Measurements from ENCODE around the gene VSIG2. TPM values are rescaled to one million over a fixed set of nuclear protein-coding genes. Genes with fewer than 3 reads are reported as not detected.
A peak's percentile ranks its signal among the peaks of the same experiment; 100 is the strongest.

VSIG2 gene
- total RNA-seq, 6 experiments from 2014 or later, result 0.14 TPM; not detected in 5

- no peak for TF ChIP-seq CTCF (IDR thresholded peaks at IDR 0.05)
- Mint-ChIP-seq H3K9me3 (no peaks in the 10 kb centered on the region), H3K27me3 (ENCODE audit: insufficient read depth) (peaks cover 35% of the 10 kb centered on the region), H3K27ac (peak overlapping the region; percentile 8; the same call in 1 of the 2 replicates), H3K4me3 (peak overlapping the region; percentile 85), H3K36me3 (ENCODE audit: low read depth) (no peaks in the 10 kb centered on the region), H3K4me1 (ENCODE audit: low read depth) (peaks cover 19% of the 10 kb centered on the region)
- DNase-seq, result no peak
Measured at GRCh38 chr11:124738713-124739478, 13.2 kb downstream of the VSIG2 start.

GRCh38 chr11:124737638-124738305 lies 14.3 kb downstream of the VSIG2 start:
- no peak overlapping the region for H3K4me3 Mint-ChIP-seq
- peaks cover 29% of the 10 kb centered on the region for H3K27me3 Mint-ChIP-seq (ENCODE audit: insufficient read depth)
- H3K9me3 Mint-ChIP-seq, result no peaks in the 10 kb centered on the region
- DNase-seq, result no peak
- peaks cover 19% of the 10 kb centered on the region for H3K4me1 Mint-ChIP-seq (ENCODE audit: low read depth)
- no peaks in the 10 kb centered on the region for H3K36me3 Mint-ChIP-seq (ENCODE audit: low read depth)
- no peak for TF ChIP-seq CTCF (IDR thresholded peaks at IDR 0.05)
- no peak overlapping the region for H3K27ac Mint-ChIP-seq

- Mint-ChIP-seq H3K27ac (no peak overlapping the region), H3K4me3 (no peak overlapping the region), H3K4me1 (ENCODE audit: low read depth) (peaks cover 19% of the 10 kb centered on the region), H3K9me3 (no peaks in the 10 kb centered on the region), H3K27me3 (ENCODE audit: insufficient read depth) (peaks cover 32% of the 10 kb centered on the region), H3K36me3 (ENCODE audit: low read depth) (no peaks in the 10 kb centered on the region)
- TF ChIP-seq CTCF (IDR thresholded peaks at IDR 0.05), result no peak
- DNase-seq, result no peak
Measured at GRCh38 chr11:124736736-124737135, 15.3 kb downstream of the VSIG2 start.

GRCh38 chr11:124732230-124732629 lies 19.8 kb downstream of the VSIG2 start:
- no peaks in the 10 kb centered on the region for H3K36me3 Mint-ChIP-seq (ENCODE audit: low read depth)
- H3K4me1 Mint-ChIP-seq (ENCODE audit: low read depth), result no peaks in the 10 kb centered on the region
- peaks cover 39% of the 10 kb centered on the region for H3K27me3 Mint-ChIP-seq (ENCODE audit: insufficient read depth)
- no peaks in the 10 kb centered on the region for H3K9me3 Mint-ChIP-seq
- DNase-seq, result no peak
- TF ChIP-seq CTCF (IDR thresholded peaks at IDR 0.05), result no peak
- no peak overlapping the region for H3K27ac Mint-ChIP-seq
- H3K4me3 Mint-ChIP-seq, result no peak overlapping the region

GRCh38 chr11:124729571-124729970 lies 22.5 kb downstream of the VSIG2 start:
- no peak for DNase-seq
- Mint-ChIP-seq H3K4me1 (ENCODE audit: low read depth) (peaks cover 16% of the 10 kb centered on the region), H3K4me3 (no peak overlapping the region), H3K9me3 (no peaks in the 10 kb centered on the region), H3K27ac (no peak overlapping the region), H3K36me3 (ENCODE audit: low read depth) (no peaks in the 10 kb centered on the region), H3K27me3 (ENCODE audit: insufficient read depth) (peaks cover 23% of the 10 kb centered on the region)
- no peak for TF ChIP-seq CTCF (IDR thresholded peaks at IDR 0.05)
